ENCODE measurements around the gene AHI1. TPM values are rescaled to one million over a fixed set of nuclear protein-coding genes. Genes with fewer than 3 reads are reported as not detected.

The AHI1 gene
- polyA plus RNA-seq, 1 of the 3 experiments (the other 2 are of a cell fraction), result 7.3 TPM

- POLR2A ChIA-PET, result no interaction called here
Observed at GRCh38 chr6:135243871-135244796, 253.4 kb downstream of the AHI1 start.

GRCh38 chr6:135240711-135241110, 256.8 kb downstream of the AHI1 start:
- POLR2A ChIA-PET, result no interaction called here
- CTCF ChIA-PET, result no interaction called here
- no peaks in the 10 kb centered on the region for H3K36me3 ChIP-seq (replicated peaks in 1 of 2; ENCODE audit: control insufficient read depth in 1 of 2, insufficient read depth in 2 of 2, low read length in 1 of 2)

More at GRCh38 chr6:135243871-135244796, 253.4 kb downstream of the AHI1 start:
- TF ChIP-seq MXI1 (IDR thresholded peaks at IDR 0.05; ENCODE audit: low read depth, low read length), result no peak
- no peak for TF ChIP-seq ELF1 (IDR thresholded peaks at IDR 0.05)
- no peak for TF ChIP-seq CTCF (IDR thresholded peaks at IDR 0.05)
- TF ChIP-seq RXRA (IDR thresholded peaks at IDR 0.05; ENCODE audit: borderline replicate concordance, low read depth), result no peak
- no peak for TF ChIP-seq GATA2 (CRISPR knock-in tag; IDR thresholded peaks at IDR 0.05)
- no peak for TF ChIP-seq FOSL2 (IDR thresholded peaks at IDR 0.05; ENCODE audit: borderline replicate concordance, low read depth)
- no peak for TF ChIP-seq EZH2phosphoT487 (IDR thresholded peaks at IDR 0.05; ENCODE audit: borderline replicate concordance, low read depth)
- no peak for TF ChIP-seq FOXJ3 (CRISPR knock-in tag; IDR thresholded peaks at IDR 0.05)
- Histone ChIP-seq H3K27ac (ENCODE audit: low read depth in 2 of 2, low read length in 1 of 2) (0 out of 4 replicates have a peak overlapping the region, but pooled peaks of 1 of the 2 experiments have one; percentile 13), H3K27me3 (ENCODE audit: insufficient read depth) (no peaks in the 10 kb centered on the region), H2AFZ (ENCODE audit: low read depth) (no peak overlapping the region), H4K20me1 (ENCODE audit: insufficient read depth) (no peaks in the 10 kb centered on the region), H3K79me2 (ENCODE audit: insufficient read depth) (no peaks in the 10 kb centered on the region), H3K9me3 (no peaks in the 10 kb centered on the region), H3K4me3 (ENCODE audit: low read depth in 2 of 2, low read length in 1 of 2) (no peak overlapping the region), H3K36me3 (replicated peaks in 1 of 2; ENCODE audit: control insufficient read depth in 1 of 2, insufficient read depth in 2 of 2, low read length in 1 of 2) (no peaks in the 10 kb centered on the region), H3K4me2 (no peak overlapping the region), H3K9ac (no peak overlapping the region), H3F3A (replicated peaks; ENCODE audit: insufficient read depth) (no peaks in the 10 kb centered on the region), H3K9me2 (no peaks in the 10 kb centered on the region), H3K4me1 (ENCODE audit: control insufficient read depth in 1 of 2, insufficient read depth in 2 of 2, low read depth in 1 of 2, low read length in 1 of 2) (no peaks in the 10 kb centered on the region)
- WGBS (ENCODE audit: low lambda C conversion rate), result 81% methylated on average over 7 of the region's 7 CpGs
- CTCF ChIA-PET, result no interaction called here
- DNase-seq, result no peak

More at GRCh38 chr6:135240711-135241110, 256.8 kb downstream of the AHI1 start:
- DNase-seq, result no peak
- Histone ChIP-seq H3K4me2 (no peak overlapping the region), H3K9me2 (no peaks in the 10 kb centered on the region), H3K9ac (no peak overlapping the region), H3K9me3 (no peaks in the 10 kb centered on the region), H3K27ac (ENCODE audit: low read depth in 2 of 2, low read length in 1 of 2) (no peak overlapping the region), H4K20me1 (ENCODE audit: insufficient read depth) (no peaks in the 10 kb centered on the region), H3K79me2 (ENCODE audit: insufficient read depth) (no peaks in the 10 kb centered on the region), H3K27me3 (ENCODE audit: insufficient read depth) (no peaks in the 10 kb centered on the region), H3F3A (replicated peaks; ENCODE audit: insufficient read depth) (no peaks in the 10 kb centered on the region), H3K4me3 (ENCODE audit: low read depth in 2 of 2, low read length in 1 of 2) (no peak overlapping the region), H3K4me1 (ENCODE audit: control insufficient read depth in 1 of 2, insufficient read depth in 2 of 2, low read depth in 1 of 2, low read length in 1 of 2) (no peaks in the 10 kb centered on the region), H2AFZ (ENCODE audit: low read depth) (no peak overlapping the region)
- TF ChIP-seq USF2 (IDR thresholded peaks at IDR 0.05; ENCODE audit: borderline replicate concordance, low read depth, low read length) (no peak), MAX (IDR thresholded peaks at IDR 0.05; ENCODE audit: low read depth) (no peak), MEF2A (IDR thresholded peaks at IDR 0.05; ENCODE audit: borderline replicate concordance, low read depth) (no peak), CHD2 (IDR thresholded peaks at IDR 0.05; ENCODE audit: low read length, partially characterized antibody) (no peak), PBX3 (IDR thresholded peaks at IDR 0.05) (no peak), ZBTB33 (IDR thresholded peaks at IDR 0.05; ENCODE audit: borderline replicate concordance, low read depth) (no peak)
- 65% methylated on average over 5 of the region's 5 CpGs for WGBS (ENCODE audit: low lambda C conversion rate)
